ENCODE results near the gene CXorf51B. TPM values are rescaled to one million over a fixed set of nuclear protein-coding genes. Genes with fewer than 3 reads are reported as not detected.
"Not testable (repeated sequence)": the region's sequence is repeated elsewhere in the genome, so short reads cannot be mapped to it uniquely, and the experiment has no call there.

CXorf51B gene
- total RNA-seq, result not detected
- polyA plus RNA-seq (2013, experiment 1 of 2), result not detected
- polyA plus RNA-seq (2013, experiment 2 of 2), result not detected
- total RNA-seq, result 0 reads per million in 172 experiments

- H3K4me3 ChIP-seq (ENCODE audit: low read length); POLR2A ChIA-PET; H3K9me3 ChIP-seq (ENCODE audit: control insufficient read depth in 1 of 2, insufficient read depth in 1 of 2, low read length in 2 of 2); H3K9me3 Mint-ChIP-seq; H3K4me1 Mint-ChIP-seq (ENCODE audit: low read depth); DNase-seq; CTCF ChIA-PET; H3K4me1 ChIP-seq (ENCODE audit: insufficient read depth, low read length); H3K27me3 ChIP-seq (ENCODE audit: control insufficient read depth in 1 of 2, insufficient read depth in 2 of 2, low read length in 2 of 2); H3K27ac Mint-ChIP-seq; H3K36me3 ChIP-seq (ENCODE audit: insufficient read depth, low read length); H3K36me3 Mint-ChIP-seq (ENCODE audit: low read depth); H3K27me3 Mint-ChIP-seq; ATAC-seq (ENCODE audit: poor library complexity); intact Hi-C loops (cut with DNase I, micrococcal nuclease); H3K4me3 Mint-ChIP-seq; H3K27ac ChIP-seq (ENCODE audit: low read depth in 1 of 2, low read length in 2 of 2): not testable (repeated sequence)
Observed at GRCh38 chrX:146809471-146809870, at the start of gene CXorf51B. TSS of gene CXorf51B (plus strand) at chrX:146809771. CDS start at chrX:146809792, 21 bp downstream.

- DNase-seq; intact Hi-C loops (cut with DNase I, micrococcal nuclease); H3K36me3 Mint-ChIP-seq (ENCODE audit: low read depth); H3K27ac Mint-ChIP-seq; H3K4me3 ChIP-seq (ENCODE audit: low read length); H3K36me3 ChIP-seq (ENCODE audit: insufficient read depth, low read length); ATAC-seq (ENCODE audit: poor library complexity); POLR2A ChIA-PET; H3K4me1 Mint-ChIP-seq (ENCODE audit: low read depth); H3K27ac ChIP-seq (ENCODE audit: low read depth in 1 of 2, low read length in 2 of 2); H3K4me3 Mint-ChIP-seq; H3K4me1 ChIP-seq (ENCODE audit: insufficient read depth, low read length); CTCF ChIA-PET; H3K9me3 Mint-ChIP-seq; H3K27me3 ChIP-seq (ENCODE audit: control insufficient read depth in 1 of 2, insufficient read depth in 2 of 2, low read length in 2 of 2); H3K9me3 ChIP-seq (ENCODE audit: control insufficient read depth in 1 of 2, insufficient read depth in 1 of 2, low read length in 2 of 2); H3K27me3 Mint-ChIP-seq: not testable (repeated sequence)
Observed at GRCh38 chrX:146814644-146815043, 5.1 kb downstream of the CXorf51B start, which contains the start of gene CXorf51A. TSS of gene CXorf51A (minus strand) at chrX:146814744. CDS start at chrX:146814723, 21 bp downstream.

- CTCF ChIA-PET, result no interaction called here
- POLR2A ChIA-PET, result no interaction called here
Observed at GRCh38 chrX:146831994-146832393, 22.4 kb downstream of the CXorf51B start.

GRCh38 chrX:146854281-146854680 is 44.7 kb downstream of the CXorf51B start:
- Mint-ChIP-seq H3K9me3 (peaks cover 4% of the 10 kb centered on the region), H3K4me1 (ENCODE audit: low read depth) (no peaks in the 10 kb centered on the region), H3K27me3 (no peaks in the 10 kb centered on the region), H3K4me3 (no peak overlapping the region), H3K36me3 (ENCODE audit: low read depth) (no peaks in the 10 kb centered on the region), H3K27ac (no peak overlapping the region)
- H3K27ac ChIP-seq (ENCODE audit: low read depth in 1 of 2, low read length in 2 of 2), result no peak overlapping the region
- intact Hi-C loops (cut with DNase I, micrococcal nuclease), result no loop called here
- H3K36me3 ChIP-seq (ENCODE audit: insufficient read depth, low read length), result no peaks in the 10 kb centered on the region
- no peak for ATAC-seq (ENCODE audit: poor library complexity)
- TF ChIP-seq CTCF (IDR thresholded peaks at IDR 0.05), result no peak
- no peaks in the 10 kb centered on the region for H3K27me3 ChIP-seq (ENCODE audit: control insufficient read depth in 1 of 2, insufficient read depth in 2 of 2, low read length in 2 of 2)
- H3K9me3 ChIP-seq (ENCODE audit: control insufficient read depth in 1 of 2, insufficient read depth in 1 of 2, low read length in 2 of 2), result no peaks in the 10 kb centered on the region
- no peaks in the 10 kb centered on the region for H3K4me1 ChIP-seq (ENCODE audit: insufficient read depth, low read length)
- CTCF ChIA-PET, result no interaction called here
- DNase-seq, result no peak
- no peak overlapping the region for H3K4me3 ChIP-seq (ENCODE audit: low read length)
- POLR2A ChIA-PET, result no interaction called here

More at GRCh38 chrX:146831994-146832393, 22.4 kb downstream of the CXorf51B start:
- Mint-ChIP-seq H3K4me1 (ENCODE audit: low read depth) (no peaks in the 10 kb centered on the region), H3K9me3 (peaks cover 2% of the 10 kb centered on the region), H3K27ac (no peak overlapping the region), H3K36me3 (ENCODE audit: low read depth) (no peaks in the 10 kb centered on the region), H3K4me3 (no peak overlapping the region), H3K27me3 (no peaks in the 10 kb centered on the region)
- no peak for ATAC-seq (ENCODE audit: poor library complexity)
- Histone ChIP-seq H3K4me1 (ENCODE audit: insufficient read depth, low read length) (no peaks in the 10 kb centered on the region), H3K27me3 (ENCODE audit: control insufficient read depth in 1 of 2, insufficient read depth in 2 of 2, low read length in 2 of 2) (no peaks in the 10 kb centered on the region), H3K36me3 (ENCODE audit: insufficient read depth, low read length) (no peaks in the 10 kb centered on the region), H3K27ac (ENCODE audit: low read depth in 1 of 2, low read length in 2 of 2) (no peak overlapping the region), H3K9me3 (ENCODE audit: control insufficient read depth in 1 of 2, insufficient read depth in 1 of 2, low read length in 2 of 2) (peaks cover 0 to 7% of the 10 kb centered on the region in 2 experiments), H3K4me3 (ENCODE audit: low read length) (no peak overlapping the region)
- TF ChIP-seq CTCF (IDR thresholded peaks at IDR 0.05), result no peak
- DNase-seq, result no peak
- intact Hi-C loops (cut with DNase I, micrococcal nuclease), result no loop called here

Other genes starting within 250 kb of the CXorf51B start
- gene CXorf51A, start 5.0 kb downstream of the CXorf51B start, total RNA-seq, result not detected